SKM-1 treated with dmso at 0.1 percent for 144 hours (cell line): Measurements from ENCODE around the gene IQSEC3.

Experiments used
- DNase-seq: peaks from one replicate; lab custom pipeline; 2025; ENCODE audit not compliant: unreplicated experiment; lab: John Stamatoyannopoulos, UW

IQSEC3 gene

GRCh38 chr12:138171-138897 is 71.8 kb downstream of the IQSEC3 start:
- no peak for DNase-seq

- no peak for DNase-seq
Measured at GRCh38 chr12:138898-139534, 72.4 kb downstream of the IQSEC3 start.

GRCh38 chr12:139585-139984 is 73.0 kb downstream of the IQSEC3 start:
- DNase-seq = no peak

GRCh38 chr12:140162-140561 is 73.6 kb downstream of the IQSEC3 start:
- DNase-seq = no peak

GRCh38 chr12:143964-144649 is 77.5 kb downstream of the IQSEC3 start:
- no peak for DNase-seq

GRCh38 chr12:144650-145284 is 78.2 kb downstream of the IQSEC3 start:
- no peak for DNase-seq

GRCh38 chr12:145369-145960 is 78.9 kb downstream of the IQSEC3 start:
- DNase-seq = no peak

GRCh38 chr12:147242-147641 is 80.7 kb downstream of the IQSEC3 start:
- no peak for DNase-seq

- no peak for DNase-seq
Measured at GRCh38 chr12:148676-149416, 82.3 kb downstream of the IQSEC3 start.

GRCh38 chr12:151579-151978 is 85.0 kb downstream of the IQSEC3 start:
- DNase-seq = no peak

GRCh38 chr12:152440-152839 is 85.9 kb downstream of the IQSEC3 start:
- no peak for DNase-seq

GRCh38 chr12:153080-153746 is 86.6 kb downstream of the IQSEC3 start:
- DNase-seq = peak; percentile 60

- DNase-seq = no peak
Measured at GRCh38 chr12:154058-154457, 87.5 kb downstream of the IQSEC3 start.

- no peak for DNase-seq
Measured at GRCh38 chr12:155006-155405, 88.4 kb downstream of the IQSEC3 start.

GRCh38 chr12:155646-156045 is 89.1 kb downstream of the IQSEC3 start:
- no peak for DNase-seq

- no peak for DNase-seq
Measured at GRCh38 chr12:156945-157344, 90.4 kb downstream of the IQSEC3 start.

GRCh38 chr12:157644-158043 is 91.1 kb downstream of the IQSEC3 start:
- no peak for DNase-seq

GRCh38 chr12:159156-159782 is 92.7 kb downstream of the IQSEC3 start:
- DNase-seq = no peak

GRCh38 chr12:160858-161257 is 94.3 kb downstream of the IQSEC3 start:
- no peak for DNase-seq

- DNase-seq = no peak
Measured at GRCh38 chr12:161823-162222, 95.3 kb downstream of the IQSEC3 start.
